DOHH2 (cell line): ENCODE data around the gene PLA2G2C.

ENCODE experiments used
- EZH2phosphoT487 ChIP-seq: fragments of 200-600 bp; sonication (generic); IDR thresholded peaks from 2 replicates; pipeline ENCODE4 v1.6.1; 2017; ENCODE audit warnings: borderline replicate concordance, mild to moderate bottlenecking, antibody characterized with exemption, low read length, moderate library complexity, mixed read lengths
- TF ChIP-seq, protein P1 (sequence below): fragments of 200-600 bp; sonication (generic); IDR thresholded peaks from one replicate; pipeline ENCODE4 v1.5.1; 2014; ENCODE audit warnings: antibody characterized with exemption, mild to moderate bottlenecking, low read depth, low read length; ENCODE audit not compliant: poor library complexity, severe bottlenecking

DNA sequence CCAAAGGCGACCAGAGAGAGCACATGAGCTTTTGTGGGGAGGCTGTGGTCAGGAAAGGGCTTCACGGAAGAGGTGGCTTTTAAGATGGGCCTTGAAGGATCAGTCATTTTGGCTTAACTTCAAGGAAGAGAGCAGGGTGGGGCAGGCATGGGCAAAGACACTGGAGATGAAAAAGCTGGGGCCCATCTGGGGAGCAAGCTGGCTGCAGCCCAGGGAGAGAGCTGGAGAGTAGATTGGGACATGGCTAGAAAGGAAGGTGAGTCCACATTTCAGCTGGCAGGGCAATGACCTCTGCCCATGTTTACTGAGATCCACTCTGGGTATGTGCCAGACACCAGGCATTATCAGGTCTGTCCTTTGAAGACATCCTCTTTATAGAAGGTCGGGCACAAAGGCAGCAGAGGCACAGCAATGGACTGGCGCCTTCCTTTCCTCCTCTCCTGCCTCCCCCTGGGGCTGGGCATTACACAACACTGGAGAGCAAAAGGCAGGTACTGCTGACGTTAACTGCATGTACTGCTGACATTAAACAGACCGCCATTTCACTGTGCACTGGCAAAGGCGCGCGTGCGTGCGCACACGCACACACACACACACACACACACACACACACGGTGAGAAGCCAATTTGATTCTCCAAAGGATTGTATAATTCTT lies 2.6 kb downstream of the PLA2G2C start:
- TF ChIP-seq, protein P1, sequence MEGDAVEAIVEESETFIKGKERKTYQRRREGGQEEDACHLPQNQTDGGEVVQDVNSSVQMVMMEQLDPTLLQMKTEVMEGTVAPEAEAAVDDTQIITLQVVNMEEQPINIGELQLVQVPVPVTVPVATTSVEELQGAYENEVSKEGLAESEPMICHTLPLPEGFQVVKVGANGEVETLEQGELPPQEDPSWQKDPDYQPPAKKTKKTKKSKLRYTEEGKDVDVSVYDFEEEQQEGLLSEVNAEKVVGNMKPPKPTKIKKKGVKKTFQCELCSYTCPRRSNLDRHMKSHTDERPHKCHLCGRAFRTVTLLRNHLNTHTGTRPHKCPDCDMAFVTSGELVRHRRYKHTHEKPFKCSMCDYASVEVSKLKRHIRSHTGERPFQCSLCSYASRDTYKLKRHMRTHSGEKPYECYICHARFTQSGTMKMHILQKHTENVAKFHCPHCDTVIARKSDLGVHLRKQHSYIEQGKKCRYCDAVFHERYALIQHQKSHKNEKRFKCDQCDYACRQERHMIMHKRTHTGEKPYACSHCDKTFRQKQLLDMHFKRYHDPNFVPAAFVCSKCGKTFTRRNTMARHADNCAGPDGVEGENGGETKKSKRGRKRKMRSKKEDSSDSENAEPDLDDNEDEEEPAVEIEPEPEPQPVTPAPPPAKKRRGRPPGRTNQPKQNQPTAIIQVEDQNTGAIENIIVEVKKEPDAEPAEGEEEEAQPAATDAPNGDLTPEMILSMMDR: no peak
- TF ChIP-seq EZH2phosphoT487: no peak
